Measurements from ENCODE around the gene SIK2.

The SIK2 gene

GRCh38 chr11:111582163-111582562, 20.1 kb upstream of the SIK2 start:
- no peak for DNase-seq (ENCODE audit: low spot score)

DNA sequence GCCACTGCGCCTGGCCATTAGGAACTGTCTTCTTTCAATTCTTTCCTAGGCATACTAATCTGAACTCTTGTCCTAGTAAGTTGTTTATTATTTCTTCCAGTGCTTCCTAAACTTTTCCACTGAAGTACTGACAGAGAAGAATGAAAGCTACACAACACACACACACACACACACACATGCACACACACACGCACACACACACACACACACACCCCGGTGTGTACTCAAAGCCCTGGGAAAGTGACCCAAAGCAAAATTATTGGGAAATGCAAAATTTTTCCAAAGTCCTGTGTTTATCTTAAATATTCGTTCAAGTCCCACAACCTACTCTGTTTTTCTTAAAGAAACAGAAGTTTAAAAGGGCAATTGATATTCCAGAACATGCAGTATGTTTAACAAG, 19.4 kb upstream of the SIK2 start:
- no peak for DNase-seq (ENCODE audit: low spot score)

GRCh38 chr11:111585371-111585770, 16.9 kb upstream of the SIK2 start:
- peak; percentile 34 for DNase-seq (ENCODE audit: low spot score)

DNA sequence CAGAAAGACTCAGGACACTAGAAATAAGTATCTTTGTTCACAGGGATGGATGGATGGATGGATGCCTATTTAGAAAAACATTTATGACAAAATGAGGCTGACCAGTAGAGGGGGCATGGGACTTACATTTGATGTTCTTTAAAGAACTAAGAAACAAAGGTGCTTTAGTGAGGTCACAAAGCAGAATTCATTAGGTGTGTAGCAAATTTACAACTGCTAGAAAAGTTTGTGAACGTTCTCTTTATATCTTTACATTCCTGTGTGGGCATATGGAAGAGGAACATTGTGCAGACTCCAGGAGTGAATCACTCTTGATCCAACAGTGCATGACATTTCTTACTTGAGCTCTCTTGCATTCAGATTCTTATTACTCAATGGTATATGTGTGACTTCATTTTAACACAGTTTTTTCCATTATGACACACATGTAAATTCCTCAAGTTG, 15.8 kb upstream of the SIK2 start:
- peak; percentile 66 for DNase-seq (ENCODE audit: low spot score)

DNA sequence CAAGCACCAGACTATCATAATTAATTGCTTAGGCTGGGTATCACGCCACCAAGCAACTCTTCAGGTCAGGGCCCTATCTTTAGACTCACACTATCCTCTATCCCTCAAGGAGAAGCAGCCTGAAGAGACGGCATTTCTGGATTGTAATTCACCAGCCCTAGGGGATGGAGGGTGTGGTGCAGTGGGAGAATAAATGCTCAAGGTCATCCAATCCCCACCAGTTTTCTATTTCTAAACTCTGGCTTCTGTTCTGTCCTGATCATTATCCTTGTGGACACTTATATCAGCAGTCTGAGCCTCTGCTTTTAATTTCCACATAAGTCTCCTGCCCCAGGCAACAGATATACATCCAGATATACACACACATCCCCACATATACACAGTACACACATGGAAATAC, 13.1 kb upstream of the SIK2 start:
- DNase-seq (ENCODE audit: low spot score), result no peak

DNA sequence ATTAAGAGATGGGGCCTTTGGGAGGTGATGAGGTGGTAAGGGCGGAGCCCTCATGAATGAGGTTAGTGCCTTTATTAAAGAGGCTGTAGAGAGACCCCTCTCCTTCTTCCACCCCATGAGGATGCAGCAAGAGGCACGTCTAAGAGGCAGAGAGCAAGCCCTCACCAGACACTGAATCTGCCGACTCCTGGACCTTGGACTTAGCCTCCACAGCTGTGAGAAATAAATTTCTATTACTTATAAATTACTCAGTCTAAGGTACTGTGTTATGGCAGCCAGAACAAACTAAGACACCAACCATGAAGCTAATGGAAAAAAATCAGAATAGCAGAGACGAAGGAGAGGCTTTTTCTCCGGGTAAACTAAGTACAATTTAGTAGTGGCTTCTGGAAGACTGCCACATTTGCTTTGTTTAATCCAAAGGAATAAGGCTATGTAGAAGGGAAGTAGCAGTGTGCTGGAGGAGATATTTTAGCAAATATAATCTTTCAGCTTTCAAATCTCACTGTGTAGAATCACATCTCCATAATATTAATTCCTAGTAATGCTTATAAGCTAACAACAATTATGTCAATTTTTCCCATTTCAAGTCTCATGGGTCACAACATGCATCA, 12.3 kb upstream of the SIK2 start:
- DNase-seq (ENCODE audit: low spot score), result no peak

GRCh38 chr11:111591187-111591960, 10.9 kb upstream of the SIK2 start:
- no peak for DNase-seq (ENCODE audit: low spot score)

DNA sequence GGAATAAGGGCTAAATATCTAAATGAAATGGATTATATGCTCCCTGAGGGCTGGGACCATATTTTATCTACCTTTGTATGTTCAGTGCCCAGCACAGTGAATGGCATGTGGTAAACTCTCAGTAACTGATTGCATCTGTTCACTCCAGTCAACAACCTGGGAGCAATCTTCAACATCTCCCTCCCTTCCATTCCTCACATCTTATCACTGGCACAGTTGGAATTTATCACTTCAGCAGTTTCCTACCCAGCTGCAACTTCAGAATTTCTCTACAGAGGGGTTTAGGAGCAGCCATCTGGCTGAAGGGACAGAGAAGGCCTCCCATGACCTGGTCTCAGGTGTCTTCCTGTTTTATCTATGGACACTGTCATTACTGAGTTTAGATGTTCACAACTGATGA, 9.8 kb upstream of the SIK2 start:
- DNase-seq (ENCODE audit: low spot score), result no peak

- no peak for DNase-seq (ENCODE audit: low spot score)
Observed at GRCh38 chr11:111596319-111596718, 5.9 kb upstream of the SIK2 start.

DNA sequence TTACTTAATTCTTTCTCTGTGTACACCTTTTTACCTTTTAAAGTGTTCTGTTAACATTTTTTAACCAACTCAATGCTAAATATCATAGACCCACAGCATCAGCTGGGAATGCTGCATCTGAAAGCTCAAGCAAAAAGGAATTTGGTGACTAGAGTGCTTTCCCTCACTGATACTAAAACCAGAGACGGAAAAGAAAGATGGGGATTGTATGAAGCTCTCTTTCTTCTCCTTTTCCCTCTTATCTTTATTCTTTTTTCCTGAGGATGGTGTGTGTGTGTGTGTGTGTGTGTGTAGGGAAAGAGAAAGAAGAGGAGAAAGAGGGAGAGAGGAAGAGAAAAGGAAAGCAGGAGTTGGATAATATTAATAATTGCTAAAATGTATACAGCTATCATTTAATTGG, 4.1 kb upstream of the SIK2 start:
- DNase-seq (ENCODE audit: low spot score), result no peak

- DNase-seq (ENCODE audit: low spot score), result peak; percentile 38
Observed at GRCh38 chr11:111598559-111598958, 3.7 kb upstream of the SIK2 start.

DNA sequence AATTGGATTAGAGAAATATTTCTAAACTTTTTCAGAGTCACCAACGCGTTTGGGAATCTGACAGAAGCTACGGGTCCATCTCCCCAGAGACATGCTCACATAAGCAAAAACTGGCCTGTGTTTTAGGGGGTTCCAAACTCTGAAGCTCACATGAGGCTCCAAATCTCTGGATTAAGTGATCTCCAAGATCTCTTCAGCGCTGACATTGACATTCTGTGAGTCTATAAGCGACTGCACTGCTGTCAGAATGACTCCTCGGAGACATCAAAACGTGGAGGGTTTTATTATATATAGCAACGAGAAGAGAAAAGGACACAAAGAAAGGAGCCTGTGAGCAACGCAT, 642 bp upstream of the SIK2 start:
- no peak for DNase-seq (ENCODE audit: low spot score)

- DNase-seq (ENCODE audit: low spot score), result peak; percentile 51
Observed at GRCh38 chr11:111602865-111603610, 789 bp downstream of the SIK2 start.

GRCh38 chr11:111603611-111604130, 1.4 kb downstream of the SIK2 start:
- DNase-seq (ENCODE audit: low spot score), result peak; percentile 23

DNA sequence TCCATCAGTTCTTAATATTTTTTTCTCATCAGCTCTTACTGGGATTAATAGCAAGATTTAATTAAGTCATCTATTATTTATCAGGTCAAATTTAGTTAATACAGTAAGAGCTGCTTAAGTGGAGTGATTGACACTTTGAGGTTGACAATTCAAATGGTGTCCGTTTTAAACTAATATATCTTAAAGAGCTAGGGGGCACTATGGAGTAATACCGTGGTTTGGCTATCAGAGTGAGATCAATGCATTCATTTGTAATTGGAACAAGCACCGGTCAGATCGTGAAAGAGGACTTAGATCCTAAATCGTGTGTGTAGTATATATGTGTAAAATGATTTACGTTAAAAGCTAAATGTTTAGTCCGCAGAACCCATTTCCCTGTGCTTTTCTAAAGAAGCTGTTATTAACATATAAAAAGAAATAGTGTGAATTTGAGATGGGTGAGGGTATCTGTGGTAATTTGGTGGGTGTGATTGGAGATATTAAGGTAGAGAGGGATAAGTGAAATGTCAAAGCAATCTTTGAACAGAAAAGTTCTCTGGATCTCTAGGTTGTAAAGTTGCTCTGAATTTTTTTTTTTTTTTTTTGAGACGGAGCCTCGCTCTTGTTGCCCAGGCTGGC, 2.3 kb downstream of the SIK2 start:
- peak; percentile 60 for DNase-seq (ENCODE audit: low spot score)

- no peak for DNase-seq (ENCODE audit: low spot score)
Observed at GRCh38 chr11:111605681-111606080, 3.4 kb downstream of the SIK2 start.

- no peak for DNase-seq (ENCODE audit: low spot score)
Observed at GRCh38 chr11:111606986-111607385, 4.7 kb downstream of the SIK2 start.

DNA sequence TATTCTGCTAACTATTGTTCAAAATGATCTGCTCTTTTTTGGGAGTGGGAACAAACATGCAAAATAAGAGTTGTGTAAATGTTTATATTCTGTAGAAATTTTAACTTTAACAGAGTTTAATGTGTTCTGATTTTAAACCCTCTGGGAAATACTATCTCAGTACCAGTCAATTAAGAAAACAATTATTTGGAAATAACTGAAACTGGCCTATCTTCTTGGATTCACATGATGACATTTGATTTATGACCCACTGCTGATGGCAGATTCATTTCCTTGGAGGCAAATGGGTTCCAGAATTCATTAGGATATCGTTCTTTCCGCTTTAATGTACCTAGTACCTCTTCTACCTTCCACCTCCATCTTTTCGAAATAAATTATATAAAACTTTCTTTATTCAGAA, 5.5 kb downstream of the SIK2 start:
- DNase-seq (ENCODE audit: low spot score), result no peak

DNA sequence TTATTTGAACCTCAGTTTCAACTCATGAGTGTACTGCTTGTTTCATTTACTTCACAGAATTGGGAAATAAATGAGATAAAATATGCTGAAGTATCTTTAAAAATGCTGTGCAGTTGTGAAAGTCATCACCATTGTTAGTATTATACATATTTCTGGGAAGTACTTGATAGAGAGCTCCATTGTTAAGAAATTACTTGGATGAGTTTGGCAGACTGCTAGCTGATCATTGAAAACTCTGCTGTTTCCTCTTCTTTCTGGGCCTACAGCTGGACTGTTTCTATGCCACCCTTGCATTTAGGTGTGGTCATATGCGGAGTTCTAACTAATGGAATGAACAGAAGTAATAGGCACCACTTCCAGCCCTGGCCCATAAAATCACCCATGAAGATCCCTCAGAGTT, 10.0 kb downstream of the SIK2 start:
- no peak for DNase-seq (ENCODE audit: low spot score)

GRCh38 chr11:111617286-111617685, 15.0 kb downstream of the SIK2 start:
- DNase-seq (ENCODE audit: low spot score), result no peak

DNA sequence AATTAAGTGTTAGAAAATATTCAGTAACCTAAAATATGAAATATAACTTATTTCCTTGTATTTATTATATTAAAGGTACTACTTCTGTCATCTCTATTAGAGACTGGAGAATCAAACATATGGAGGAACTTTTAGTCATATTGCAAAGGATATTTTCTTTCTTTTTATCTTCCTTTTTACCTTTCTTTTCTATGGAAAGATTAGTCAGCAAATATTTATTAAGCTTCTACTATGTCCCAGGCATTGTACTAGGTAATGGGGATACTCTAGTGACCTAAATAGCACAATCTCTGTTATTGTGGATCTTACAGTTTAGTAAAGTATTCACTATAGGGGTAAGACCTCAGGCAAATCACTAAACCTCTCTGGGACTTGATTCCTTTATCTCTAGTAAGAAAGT, 18.3 kb downstream of the SIK2 start:
- DNase-seq (ENCODE audit: low spot score), result no peak

DNA sequence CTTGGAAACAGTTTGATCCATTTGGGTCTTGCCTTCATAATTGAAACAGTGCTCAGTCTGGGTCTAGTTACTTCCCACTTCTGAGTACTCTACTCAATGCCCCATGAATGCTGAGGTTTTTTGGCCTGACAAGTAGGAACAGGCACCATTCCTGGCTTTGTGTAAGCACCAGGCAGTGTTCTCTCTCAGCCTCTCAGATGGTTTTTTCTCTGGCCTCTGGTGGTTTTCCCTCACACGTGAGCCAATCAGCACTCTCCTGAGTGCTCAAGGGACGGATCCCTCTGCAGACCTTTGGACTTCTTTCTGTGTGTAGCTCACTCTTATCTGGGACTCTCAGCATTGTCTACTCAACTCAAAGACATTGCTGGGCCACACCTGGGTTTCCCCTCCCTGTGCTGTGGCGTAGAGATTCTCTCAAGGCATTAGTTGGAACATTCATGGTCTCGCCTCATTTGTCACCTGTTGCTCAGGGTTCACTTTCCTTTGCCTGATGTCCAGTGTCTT, 21.3 kb downstream of the SIK2 start:
- no peak for DNase-seq (ENCODE audit: low spot score)
